Astrocyte (in vitro differentiated cells and primary cell): Measurements from ENCODE around the gene POLN.

Experiments used
- EZH2 ChIP-seq: IDR thresholded peaks from 2 replicates; pipeline ENCODE4 v1.6.1; 2012; ENCODE audit warnings: mild to moderate bottlenecking, low read length, inconsistent platforms; ENCODE audit not compliant: insufficient read depth
- TF ChIP-seq, protein P1 (sequence below): IDR thresholded peaks from 2 replicates; pipeline ENCODE4 v1.5.1; 2011; ENCODE audit warnings: low read depth, mild to moderate bottlenecking, inconsistent platforms, low read length, moderate library complexity; ENCODE audit not compliant: insufficient read depth

DNA sequence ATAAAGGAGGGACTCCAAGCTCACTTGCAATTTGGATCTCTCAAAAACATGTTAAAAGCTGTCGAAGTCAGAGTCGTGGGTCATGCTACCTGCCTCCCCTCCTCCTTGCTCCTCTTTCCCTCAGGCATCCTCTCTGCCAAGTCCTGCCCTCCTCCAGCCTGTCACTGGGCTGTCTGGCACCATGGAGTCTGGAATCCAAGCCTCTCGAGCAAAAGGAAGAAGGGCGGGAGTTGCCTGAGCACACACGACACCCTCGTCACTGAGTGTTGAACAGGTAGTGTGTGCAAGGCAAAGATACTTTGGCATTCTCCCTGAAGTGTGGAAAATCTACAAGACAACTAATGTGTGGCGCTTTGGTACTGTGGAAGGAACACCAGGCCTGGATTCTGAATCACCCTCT lies 62.2 kb downstream of the POLN start:
- TF ChIP-seq, protein P1, sequence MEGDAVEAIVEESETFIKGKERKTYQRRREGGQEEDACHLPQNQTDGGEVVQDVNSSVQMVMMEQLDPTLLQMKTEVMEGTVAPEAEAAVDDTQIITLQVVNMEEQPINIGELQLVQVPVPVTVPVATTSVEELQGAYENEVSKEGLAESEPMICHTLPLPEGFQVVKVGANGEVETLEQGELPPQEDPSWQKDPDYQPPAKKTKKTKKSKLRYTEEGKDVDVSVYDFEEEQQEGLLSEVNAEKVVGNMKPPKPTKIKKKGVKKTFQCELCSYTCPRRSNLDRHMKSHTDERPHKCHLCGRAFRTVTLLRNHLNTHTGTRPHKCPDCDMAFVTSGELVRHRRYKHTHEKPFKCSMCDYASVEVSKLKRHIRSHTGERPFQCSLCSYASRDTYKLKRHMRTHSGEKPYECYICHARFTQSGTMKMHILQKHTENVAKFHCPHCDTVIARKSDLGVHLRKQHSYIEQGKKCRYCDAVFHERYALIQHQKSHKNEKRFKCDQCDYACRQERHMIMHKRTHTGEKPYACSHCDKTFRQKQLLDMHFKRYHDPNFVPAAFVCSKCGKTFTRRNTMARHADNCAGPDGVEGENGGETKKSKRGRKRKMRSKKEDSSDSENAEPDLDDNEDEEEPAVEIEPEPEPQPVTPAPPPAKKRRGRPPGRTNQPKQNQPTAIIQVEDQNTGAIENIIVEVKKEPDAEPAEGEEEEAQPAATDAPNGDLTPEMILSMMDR, result no peak
- TF ChIP-seq EZH2, result no peak
